Uterus (tissue), 4 donors: ENCODE data around the gene LDLRAD2. TPM values are rescaled to one million over a fixed set of nuclear protein-coding genes. Genes with fewer than 3 reads are reported as not detected.

Experiments used
- DNase-seq, 2 donors: peaks; one replicate each; pipeline ENCODE4 v3.0.0-alpha.2; 2019 to 2020
- H3K27ac ChIP-seq, 2 donors: fragments of 200-600 bp; sonication (generic); 1 replicate in 1 of 2; 2 replicates in 1 of 2; pipeline ENCODE4 v1.5.1; 2016 to 2018
- H3K27me3 ChIP-seq, 2 donors: fragments of 200-600 bp; sonication (generic); one replicate each; pipeline ENCODE4 v1.5.1; 2018 to 2019; ENCODE audit warnings: control low read depth in 1 of 2
- H3K36me3 ChIP-seq, 2 donors: fragments of 200-600 bp; sonication (generic); one replicate each; pipeline ENCODE4 v1.5.1; 2019; ENCODE audit warnings: control low read depth in 1 of 2
- H3K4me1 ChIP-seq, 2 donors: fragments of 200-600 bp; sonication (generic); one replicate each; pipeline ENCODE4 v1.5.1; 2018 to 2019; ENCODE audit warnings: control low read depth in 1 of 2
- H3K4me3 ChIP-seq, 2 donors: fragments of 200-600 bp; sonication (generic); 1 replicate in 1 of 2; 2 replicates in 1 of 2; pipeline ENCODE4 v1.5.1; 2018 to 2019; ENCODE audit warnings: mild to moderate bottlenecking in 1 of 2
- H3K9me3 ChIP-seq, 2 donors: fragments of 200-600 bp; sonication (generic); one replicate each; pipeline ENCODE4 v1.5.1; 2019; ENCODE audit warnings: control low read depth in 1 of 2
- POLR2A ChIP-seq, 2 donors: fragments of 450-650 bp; IDR thresholded peaks; one replicate each; pipeline ENCODE4 v1.6.1; 2016; ENCODE audit warnings: antibody characterized with exemption in 2 of 2, mild to moderate bottlenecking in 1 of 2, moderate library complexity in 1 of 2
- intact Hi-C: fragments of 100-400 bp; cut with DNase I; formaldehyde crosslinking; loops from one replicate; pipeline ENCODE4 v1.15.1; 2023; ENCODE audit warnings: low total_unique reads
- total RNA-seq, 4 donors: library from RNA; depleted of rRNA in 3 of 4; stranded (reverse); fragments of >200 nt in 3 of 4; gene quantifications; one replicate each; pipeline versions ENCODE4 v1.1.0 to v1.2.4, GENCODE V29; 2014 to 2023
- TF ChIP-seq, protein P1 (sequence below), 4 experiments: fragments of 200-600 bp in 2 of 4; fragments of 450-650 bp in 2 of 4; sonication (generic) in 2 of 4; IDR thresholded peaks; one replicate each; pipeline ENCODE4 v1.5.1; 2016 to 2019; ENCODE audit warnings: antibody characterized with exemption in 4 of 4, mild to moderate bottlenecking in 2 of 4, moderate library complexity in 1 of 4
- donor health status: DM: yes; HTN: yes; CAD: no.

The LDLRAD2 gene
- total RNA-seq, 4 donors from 2014 or later = 0.48 TPM; not detected in 3

DNA sequence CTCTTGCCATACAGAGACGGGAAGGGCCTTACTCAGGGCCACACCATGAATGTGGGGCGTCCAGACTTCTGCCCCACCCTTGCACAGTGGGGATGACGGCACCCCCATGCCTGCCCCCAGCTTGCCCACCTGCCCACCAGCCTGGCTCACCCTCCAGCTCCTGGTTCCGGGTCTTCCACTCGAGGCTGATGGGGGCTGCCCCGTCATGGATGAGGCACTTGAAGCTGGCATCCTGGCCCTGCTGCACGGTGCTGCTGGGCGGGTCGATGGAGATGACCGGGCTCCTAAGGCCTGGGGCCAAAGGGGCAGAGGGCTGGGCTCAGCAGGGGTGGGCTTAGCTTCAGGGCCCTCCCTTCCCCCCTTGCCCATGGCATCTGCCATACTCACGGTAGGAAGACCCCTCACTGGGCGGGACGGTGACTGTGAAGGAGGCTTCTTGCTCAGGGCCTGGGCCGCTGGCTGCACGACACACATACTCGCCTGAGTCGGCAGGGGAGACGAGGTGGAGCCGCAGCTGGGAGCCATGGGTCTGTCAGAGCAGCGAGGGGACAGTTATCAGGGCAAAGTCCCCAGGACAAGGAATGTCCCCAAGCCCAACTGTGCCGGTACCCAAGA, 29.9 kb downstream of the LDLRAD2 start:
- no peaks in the 10 kb centered on the region for H3K36me3 ChIP-seq
- no peak for DNase-seq
- TF ChIP-seq, protein P1, sequence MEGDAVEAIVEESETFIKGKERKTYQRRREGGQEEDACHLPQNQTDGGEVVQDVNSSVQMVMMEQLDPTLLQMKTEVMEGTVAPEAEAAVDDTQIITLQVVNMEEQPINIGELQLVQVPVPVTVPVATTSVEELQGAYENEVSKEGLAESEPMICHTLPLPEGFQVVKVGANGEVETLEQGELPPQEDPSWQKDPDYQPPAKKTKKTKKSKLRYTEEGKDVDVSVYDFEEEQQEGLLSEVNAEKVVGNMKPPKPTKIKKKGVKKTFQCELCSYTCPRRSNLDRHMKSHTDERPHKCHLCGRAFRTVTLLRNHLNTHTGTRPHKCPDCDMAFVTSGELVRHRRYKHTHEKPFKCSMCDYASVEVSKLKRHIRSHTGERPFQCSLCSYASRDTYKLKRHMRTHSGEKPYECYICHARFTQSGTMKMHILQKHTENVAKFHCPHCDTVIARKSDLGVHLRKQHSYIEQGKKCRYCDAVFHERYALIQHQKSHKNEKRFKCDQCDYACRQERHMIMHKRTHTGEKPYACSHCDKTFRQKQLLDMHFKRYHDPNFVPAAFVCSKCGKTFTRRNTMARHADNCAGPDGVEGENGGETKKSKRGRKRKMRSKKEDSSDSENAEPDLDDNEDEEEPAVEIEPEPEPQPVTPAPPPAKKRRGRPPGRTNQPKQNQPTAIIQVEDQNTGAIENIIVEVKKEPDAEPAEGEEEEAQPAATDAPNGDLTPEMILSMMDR (IDR thresholded peaks at IDR 0.05) = no peak
- TF ChIP-seq POLR2A (IDR thresholded peaks at IDR 0.05) = no peak
- intact Hi-C loops = no loop called here
- no peak overlapping the region for H3K4me3 ChIP-seq
- no peak overlapping the region for H3K27ac ChIP-seq
- H3K4me1 ChIP-seq = no peaks in the 10 kb centered on the region
- H3K27me3 ChIP-seq = no peaks in the 10 kb centered on the region
- no peaks in the 10 kb centered on the region for H3K9me3 ChIP-seq

DNA sequence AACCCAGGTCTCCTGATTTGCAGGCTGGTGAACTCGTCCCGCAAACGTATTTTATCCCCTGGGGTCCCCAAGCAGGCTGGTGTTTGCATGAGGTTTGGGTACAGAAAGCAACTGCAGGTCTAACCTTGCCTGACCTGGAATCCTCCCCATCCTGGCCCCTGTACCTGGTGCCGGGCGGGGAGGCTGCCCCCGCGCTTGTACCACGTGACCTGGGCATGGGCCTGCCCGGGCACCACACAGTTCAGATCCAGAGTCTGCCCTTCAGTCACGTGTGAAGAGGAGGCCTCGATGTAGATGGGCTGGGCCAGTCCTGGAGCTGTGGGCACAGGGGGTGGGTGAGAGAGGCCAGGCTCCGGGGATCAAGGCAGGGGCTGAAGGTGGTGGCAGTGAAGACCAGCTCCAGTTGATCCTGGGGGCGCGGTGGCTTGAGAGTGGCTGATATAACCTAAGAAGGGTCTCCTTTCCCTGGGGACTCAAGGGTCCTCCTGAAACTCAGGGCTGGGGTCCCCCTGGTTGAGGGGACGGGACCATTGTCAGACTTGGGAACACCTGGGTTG, 30.6 kb downstream of the LDLRAD2 start:
- intact Hi-C loops = no loop called here
- Histone ChIP-seq H3K27me3 (no peaks in the 10 kb centered on the region), H3K4me3 (no peak overlapping the region), H3K9me3 (no peaks in the 10 kb centered on the region), H3K27ac (no peak overlapping the region), H3K36me3 (no peaks in the 10 kb centered on the region), H3K4me1 (no peaks in the 10 kb centered on the region)
- peak in 1 of 2 donors; percentile 15 for DNase-seq
- TF ChIP-seq, protein P1 (IDR thresholded peaks at IDR 0.05) = no peak
- TF ChIP-seq POLR2A (IDR thresholded peaks at IDR 0.05) = no peak

DNA sequence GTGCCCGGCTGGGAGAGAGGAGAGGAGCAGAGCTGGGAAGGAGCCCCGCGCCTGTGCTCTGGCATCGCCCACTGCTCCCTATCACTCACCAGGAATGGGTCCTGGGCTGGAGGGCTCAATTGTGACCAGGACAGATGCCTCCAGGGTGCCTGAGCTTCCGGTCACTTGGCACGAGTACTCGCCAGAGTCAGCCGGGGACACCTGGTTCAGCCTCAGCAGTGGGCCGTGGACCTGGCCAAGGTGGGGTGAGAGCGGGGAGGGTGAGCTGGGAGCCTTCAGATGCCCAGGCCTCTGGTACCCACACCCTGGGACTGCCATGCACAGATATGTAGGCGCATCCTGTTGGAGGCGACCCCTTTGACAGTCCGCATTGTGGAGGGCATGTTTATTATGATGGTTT, 31.1 kb downstream of the LDLRAD2 start:
- DNase-seq = no peak
- TF ChIP-seq POLR2A (IDR thresholded peaks at IDR 0.05) = no peak
- TF ChIP-seq, protein P1 (IDR thresholded peaks at IDR 0.05) = no peak
- no peaks in the 10 kb centered on the region for H3K27me3 ChIP-seq
- H3K4me1 ChIP-seq = no peaks in the 10 kb centered on the region
- no peaks in the 10 kb centered on the region for H3K36me3 ChIP-seq
- H3K4me3 ChIP-seq = no peak overlapping the region
- intact Hi-C loops = no loop called here
- H3K9me3 ChIP-seq = no peaks in the 10 kb centered on the region
- no peak overlapping the region for H3K27ac ChIP-seq

DNA sequence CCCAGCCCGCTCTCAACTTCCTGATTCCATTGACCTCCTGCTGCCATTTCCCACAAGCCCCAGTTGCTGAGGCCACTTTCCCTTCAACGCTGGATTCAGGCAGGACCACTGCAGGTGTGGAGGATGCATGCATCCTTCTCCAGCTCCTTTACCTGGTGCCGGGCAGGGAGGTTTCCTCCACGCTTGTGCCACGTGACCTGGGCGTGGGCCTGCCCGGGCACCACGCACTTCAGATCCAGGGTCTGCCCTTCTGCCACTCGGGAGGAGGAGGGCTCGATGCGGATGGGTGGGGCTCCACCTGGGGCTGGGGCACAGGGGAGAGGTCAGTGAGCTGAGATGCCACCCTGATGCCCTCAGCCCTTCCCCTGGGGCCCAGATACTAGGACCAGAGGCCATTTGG, 31.9 kb downstream of the LDLRAD2 start:
- no peak overlapping the region for H3K4me3 ChIP-seq
- H3K36me3 ChIP-seq = no peaks in the 10 kb centered on the region
- H3K27me3 ChIP-seq = no peaks in the 10 kb centered on the region
- TF ChIP-seq, protein P1 (IDR thresholded peaks at IDR 0.05) = no peak
- no peak for TF ChIP-seq POLR2A (IDR thresholded peaks at IDR 0.05)
- H3K27ac ChIP-seq = no peak overlapping the region
- H3K9me3 ChIP-seq = no peaks in the 10 kb centered on the region
- intact Hi-C loops = no loop called here
- DNase-seq = no peak
- H3K4me1 ChIP-seq = no peaks in the 10 kb centered on the region

DNA sequence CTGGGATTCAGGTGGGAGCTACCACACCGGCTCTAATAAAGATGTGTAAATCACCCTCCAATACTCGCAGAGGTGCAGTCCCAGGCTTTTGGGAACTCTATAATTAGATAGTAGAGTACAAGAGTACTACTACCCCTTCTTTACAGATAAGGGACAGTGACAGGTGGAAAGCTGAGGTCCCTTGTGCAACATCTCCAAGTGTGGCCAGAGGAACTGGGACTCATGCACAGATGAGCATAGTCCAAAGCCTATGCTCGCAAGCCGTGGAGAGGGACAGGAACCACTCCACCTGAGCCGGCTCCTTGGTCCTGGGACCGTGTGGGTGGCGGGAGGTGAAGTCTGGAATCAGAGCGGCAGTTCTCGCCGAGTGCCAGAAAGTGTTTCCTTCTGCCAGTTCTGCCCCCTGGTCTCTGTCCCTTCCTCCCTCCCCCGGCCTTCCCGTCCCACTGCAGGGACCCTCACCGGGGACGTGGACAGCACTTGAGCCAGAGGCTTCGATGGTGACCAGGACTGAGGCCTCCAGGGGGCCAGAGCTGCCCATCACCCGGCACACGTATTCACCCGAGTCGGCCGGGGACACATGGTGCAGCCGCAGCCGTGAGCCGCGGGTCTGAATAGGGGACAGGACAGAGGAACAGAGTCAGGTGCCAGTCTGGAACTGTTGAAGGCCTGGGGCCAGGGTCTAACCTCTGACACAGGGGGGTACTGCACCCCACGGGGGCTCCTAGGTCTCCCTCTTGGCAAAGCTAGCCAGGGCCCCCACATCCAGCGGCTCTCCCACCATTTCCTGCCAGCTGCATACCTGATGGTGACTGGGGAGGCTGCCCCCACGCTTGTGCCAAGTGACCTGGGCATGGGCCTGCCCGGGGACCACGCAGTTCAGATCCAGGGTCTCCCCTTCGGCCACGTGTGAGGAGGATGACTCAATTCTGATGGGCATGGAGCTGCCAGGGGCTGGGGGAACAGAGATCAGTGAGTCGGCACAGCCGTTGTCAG, 33.9 kb downstream of the LDLRAD2 start:
- no peaks in the 10 kb centered on the region for H3K27me3 ChIP-seq
- intact Hi-C loops = no loop called here
- no peak overlapping the region for H3K27ac ChIP-seq
- no peaks in the 10 kb centered on the region for H3K9me3 ChIP-seq
- TF ChIP-seq, protein P1 (IDR thresholded peaks at IDR 0.05) = no peak
- TF ChIP-seq POLR2A (IDR thresholded peaks at IDR 0.05) = no peak
- no peak overlapping the region for H3K4me3 ChIP-seq
- no peaks in the 10 kb centered on the region for H3K36me3 ChIP-seq
- DNase-seq = no peak
- H3K4me1 ChIP-seq = no peaks in the 10 kb centered on the region
